ENCODE measurements around the gene LRRK1.

LRRK1 gene

DNA sequence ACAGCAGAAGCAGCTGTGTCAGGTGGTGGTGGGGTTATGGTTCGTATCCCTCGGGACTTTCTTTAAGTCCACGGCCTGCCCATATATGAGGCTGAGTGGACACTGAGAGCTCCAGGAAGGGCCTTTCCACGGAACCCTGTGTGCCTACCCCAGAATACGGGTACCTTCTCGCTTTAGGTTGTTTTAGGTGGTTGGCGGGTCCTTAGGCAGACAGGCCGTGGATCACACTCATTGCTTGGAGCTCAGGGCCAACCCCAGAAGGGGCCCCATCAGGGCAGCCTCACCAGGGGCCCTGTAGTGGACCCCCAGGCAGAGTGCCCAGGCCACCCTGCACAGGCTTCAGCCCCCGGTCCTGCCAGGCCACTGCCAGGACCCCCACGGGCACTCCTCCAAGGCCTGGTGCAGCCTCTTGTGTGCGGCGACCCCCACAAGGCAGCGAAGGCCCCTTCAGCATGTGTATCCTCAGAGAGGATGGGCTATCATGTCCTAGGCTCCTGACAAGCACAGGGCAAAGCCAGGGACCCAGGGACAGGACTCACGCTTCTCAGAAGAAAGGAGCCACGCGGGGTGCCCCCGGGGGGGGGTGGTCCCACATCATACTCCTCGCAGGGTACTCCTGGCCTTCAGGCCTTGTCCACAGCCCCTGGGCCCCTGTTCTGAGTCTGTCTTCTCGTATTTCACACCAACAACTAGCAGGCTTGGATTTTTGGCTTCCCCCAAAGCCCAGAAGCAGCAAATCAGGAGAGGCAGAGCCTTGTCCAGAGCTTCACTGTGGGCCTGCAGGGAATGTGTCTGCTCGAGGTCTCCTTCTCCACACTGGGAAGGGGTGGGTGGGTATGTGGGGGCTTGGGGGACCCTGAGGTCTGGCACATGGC lies 93.4 kb downstream of the LRRK1 start:
- DNase-seq (ENCODE audit: low read depth, low spot score): no peak
- H3K4me3 ChIP-seq (ENCODE audit: low read length): no peak overlapping the region

DNA sequence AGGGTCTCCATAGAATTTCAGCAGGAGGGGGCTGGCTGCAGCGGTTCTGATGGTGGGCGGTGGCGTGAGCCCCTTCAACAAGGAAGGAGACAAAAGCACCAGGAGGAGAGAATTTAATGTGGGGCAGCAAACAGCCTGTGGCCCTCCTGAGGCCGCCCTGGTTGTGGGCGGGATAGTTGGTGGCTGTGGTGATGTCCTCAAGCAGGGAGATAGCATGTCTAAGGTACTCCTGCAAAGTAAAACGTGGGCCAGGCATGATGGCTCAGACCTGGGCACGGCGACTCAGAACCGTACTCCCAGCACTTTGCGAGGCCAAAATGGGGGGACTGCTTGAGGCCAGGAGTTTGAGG lies 94.0 kb downstream of the LRRK1 start:
- H3K4me3 ChIP-seq (ENCODE audit: low read length): no peak overlapping the region
- no peak for DNase-seq (ENCODE audit: low read depth, low spot score)

DNA sequence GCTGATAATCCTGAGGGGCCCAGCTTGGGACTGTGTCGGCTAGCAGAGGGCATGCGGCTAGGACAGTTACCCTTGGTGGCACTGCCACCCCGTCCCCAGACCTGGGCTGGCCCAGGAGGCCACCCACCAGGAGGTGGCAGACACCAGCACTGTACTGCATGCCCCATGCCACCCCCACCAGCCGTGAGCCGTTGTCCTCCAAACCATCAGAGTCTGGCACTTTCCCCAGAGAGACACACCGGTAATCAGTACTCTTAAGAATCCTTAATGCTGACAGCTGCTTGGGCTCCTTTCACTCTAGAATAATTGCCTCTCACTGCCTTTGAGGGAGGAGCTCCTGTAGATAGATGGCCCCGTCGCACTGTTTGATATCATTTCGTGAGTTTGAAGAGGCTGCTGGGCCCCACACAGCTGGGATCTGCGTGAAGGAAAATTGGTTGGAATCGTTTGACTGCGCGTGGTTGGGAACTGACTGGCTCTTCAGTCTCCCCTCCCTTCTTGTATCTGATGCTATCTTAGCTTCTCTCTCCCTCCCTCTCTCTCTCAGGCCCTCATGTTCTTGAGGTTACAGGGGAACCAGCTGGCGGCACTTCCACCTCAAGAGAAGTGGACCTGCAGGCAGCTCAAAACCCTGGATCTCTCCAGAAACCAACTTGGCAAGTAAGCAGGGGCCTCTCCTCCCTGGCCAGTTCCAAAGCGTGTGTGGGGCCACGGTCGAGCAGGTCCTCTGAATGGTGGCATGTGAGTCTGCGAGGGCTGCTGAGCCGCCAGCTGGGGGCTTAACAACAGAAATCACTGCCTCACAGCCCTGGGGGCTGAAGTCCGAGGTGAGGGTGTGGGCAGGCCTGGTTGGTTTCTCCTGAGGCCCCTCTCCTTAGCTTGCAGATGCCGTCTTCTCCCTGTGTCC lies 94.9 kb downstream of the LRRK1 start:
- no peak overlapping the region for H3K4me3 ChIP-seq (ENCODE audit: low read length)
- no peak for DNase-seq (ENCODE audit: low read depth, low spot score)

DNA sequence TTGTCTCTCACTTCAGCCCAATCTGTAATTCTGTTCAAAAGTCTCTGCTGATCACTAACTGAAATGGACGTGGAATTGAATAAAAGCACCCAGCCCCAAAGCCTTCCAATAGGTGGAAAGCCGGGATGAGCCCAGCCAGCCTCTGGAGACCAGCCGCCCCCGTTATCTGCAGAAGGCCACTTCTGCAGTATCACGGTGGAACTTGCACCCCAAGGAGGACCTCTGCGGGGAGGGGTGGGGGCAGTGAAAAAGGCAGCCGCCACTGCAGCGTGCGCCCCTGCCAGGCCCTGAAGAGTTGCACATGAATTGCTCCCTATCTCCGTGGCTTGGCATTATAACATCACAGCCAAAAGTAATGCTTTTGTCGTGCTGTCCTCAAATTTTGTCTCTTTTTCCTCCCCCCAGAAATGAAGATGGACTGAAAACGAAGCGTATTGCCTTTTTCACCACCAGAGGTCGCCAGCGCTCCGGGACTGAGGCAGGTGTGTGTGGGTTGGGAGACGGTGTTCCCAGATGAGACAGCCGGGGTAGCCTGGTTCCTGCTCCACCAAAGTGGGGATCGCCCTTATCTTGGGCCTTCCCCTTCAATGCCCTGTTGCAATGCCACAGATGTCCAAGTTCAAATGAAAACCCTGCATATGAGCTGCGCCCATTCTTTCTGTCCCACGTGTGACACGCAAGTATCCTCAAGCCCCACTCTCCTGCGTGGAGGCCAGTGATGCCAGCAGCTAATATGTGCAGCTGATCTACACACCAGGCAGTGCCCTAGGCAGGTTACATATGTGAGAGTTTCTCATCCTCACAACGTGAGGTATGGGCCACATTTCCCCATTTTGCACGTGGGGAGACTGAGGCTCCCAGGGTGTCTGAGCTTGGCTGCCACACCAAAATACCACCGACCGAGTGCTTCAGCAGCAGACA lies 96.0 kb downstream of the LRRK1 start:
- DNase-seq (ENCODE audit: low read depth, low spot score): peak; percentile 33
- no peak overlapping the region for H3K4me3 ChIP-seq (ENCODE audit: low read length)

DNA sequence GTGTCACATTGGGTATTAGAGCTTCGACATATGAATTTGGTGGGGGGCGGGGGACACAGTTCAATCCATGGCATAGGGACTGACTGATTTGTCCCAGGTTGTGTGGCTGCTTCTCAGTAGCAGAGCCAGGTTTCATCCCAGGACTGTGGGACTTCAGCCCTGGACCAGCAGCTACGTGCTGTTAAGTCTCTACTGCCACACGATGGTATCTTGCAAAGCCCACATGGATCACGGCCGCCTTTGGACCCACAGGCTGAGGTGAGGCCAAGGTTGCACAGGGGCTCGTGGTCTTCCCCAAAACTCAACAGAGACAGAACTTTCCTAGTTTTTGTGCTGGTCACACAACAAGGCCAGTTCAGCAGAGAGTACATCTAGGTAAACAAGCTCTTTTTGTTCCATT lies 97.4 kb downstream of the LRRK1 start:
- H3K4me3 ChIP-seq (ENCODE audit: low read length): no peak overlapping the region
- no peak for DNase-seq (ENCODE audit: low read depth, low spot score)

DNA sequence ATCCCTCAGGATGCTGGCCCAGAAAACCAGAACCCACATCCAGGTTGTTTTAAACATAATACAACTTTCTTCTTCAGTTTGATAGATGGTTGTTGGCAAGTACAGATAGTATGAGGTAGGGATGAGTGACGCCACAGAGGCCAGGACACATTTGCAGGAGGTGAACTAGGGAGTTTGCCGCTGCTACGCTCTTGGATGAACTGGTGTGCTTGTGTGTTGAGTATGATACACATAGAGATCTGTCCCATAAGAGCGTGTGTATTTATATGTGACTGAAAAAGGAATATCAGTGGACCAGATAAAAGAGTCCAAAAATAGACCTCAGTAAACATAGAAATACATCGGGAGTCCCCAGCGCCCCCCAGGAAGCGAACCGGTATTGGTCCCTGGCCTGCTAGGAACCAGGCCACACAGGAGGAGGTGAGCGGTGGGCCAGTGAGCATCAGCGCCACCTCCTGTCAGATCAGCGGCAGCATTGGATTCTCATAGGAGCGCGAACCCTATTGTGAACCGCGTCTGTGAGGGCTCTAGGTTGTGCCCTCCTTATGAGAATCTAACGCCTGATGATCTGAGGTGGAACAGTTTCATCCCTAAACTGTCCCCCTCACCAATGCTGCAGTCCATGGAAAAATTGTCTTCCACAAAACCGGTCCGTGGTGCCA lies 98.1 kb downstream of the LRRK1 start:
- H3K4me3 ChIP-seq (ENCODE audit: low read length): no peak overlapping the region
- no peak for DNase-seq (ENCODE audit: low read depth, low spot score)

DNA sequence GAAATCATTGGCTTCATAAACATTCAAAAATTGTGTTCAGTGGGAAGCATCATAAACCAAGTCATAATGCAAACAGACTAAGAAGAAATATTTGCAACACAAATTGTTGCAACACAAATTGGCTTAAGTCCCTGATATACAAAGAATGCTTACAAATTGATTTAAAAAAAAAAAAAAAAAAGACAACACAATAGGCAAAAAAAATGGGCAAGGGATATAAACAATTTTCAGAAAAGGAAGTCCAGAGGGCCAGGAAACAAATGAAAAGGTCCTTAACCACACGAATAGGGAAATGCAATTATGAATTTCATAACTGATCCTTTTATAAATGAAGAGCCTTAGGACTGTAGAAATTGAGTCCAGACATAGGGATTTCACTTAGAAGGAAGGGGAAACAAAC lies 98.9 kb downstream of the LRRK1 start:
- no peak for DNase-seq (ENCODE audit: low read depth, low spot score)
- no peak overlapping the region for H3K4me3 ChIP-seq (ENCODE audit: low read length)

DNA sequence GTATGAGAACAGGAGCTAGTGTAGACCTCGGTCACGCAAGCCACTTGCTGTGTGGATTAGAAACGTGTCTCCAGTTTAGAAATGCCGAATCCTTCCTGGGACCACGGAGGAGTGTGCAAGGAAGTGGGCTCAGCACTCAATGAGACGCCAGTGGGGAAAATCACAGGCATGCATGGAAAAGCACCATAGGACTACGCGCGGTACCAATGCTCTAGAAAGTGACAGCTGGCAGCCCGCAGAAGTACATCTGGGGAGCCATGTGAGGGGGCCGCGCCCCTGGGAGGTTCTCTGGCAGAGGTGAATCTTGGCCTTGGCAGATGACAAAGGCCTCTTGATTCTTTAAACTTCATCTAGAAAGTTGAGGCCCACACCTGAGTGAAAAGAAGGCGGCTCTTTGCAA lies 99.3 kb downstream of the LRRK1 start:
- no peak for DNase-seq (ENCODE audit: low read depth, low spot score)
- no peak overlapping the region for H3K4me3 ChIP-seq (ENCODE audit: low read length)

DNA sequence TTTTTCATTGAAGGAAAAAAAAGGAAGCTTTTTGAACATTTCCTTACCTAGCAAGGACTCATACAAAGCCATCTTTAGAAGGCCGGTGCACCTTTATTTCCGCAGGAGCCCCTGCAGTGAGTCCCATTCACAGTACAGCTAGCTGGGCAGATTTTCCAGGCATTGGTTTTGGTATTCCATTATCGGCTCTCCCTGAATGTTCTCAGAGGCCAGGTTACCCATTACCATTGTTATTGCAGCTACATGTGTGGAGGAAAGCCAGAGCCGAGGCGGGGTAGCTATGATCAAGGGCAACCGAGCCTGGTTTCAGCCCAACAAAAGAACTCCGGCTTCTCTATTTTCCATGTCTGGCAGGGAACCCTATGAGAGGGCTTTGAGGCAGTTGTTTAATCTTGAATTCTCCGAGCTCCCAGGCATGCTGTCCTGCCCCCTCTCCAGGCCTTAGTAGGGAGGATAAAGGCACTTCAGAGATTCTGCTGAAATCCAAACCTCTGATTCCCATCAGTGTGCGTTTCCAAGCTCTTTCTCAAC lies 100.3 kb downstream of the LRRK1 start:
- no peak overlapping the region for H3K4me3 ChIP-seq (ENCODE audit: low read length)
- no peak for DNase-seq (ENCODE audit: low read depth, low spot score)

DNA sequence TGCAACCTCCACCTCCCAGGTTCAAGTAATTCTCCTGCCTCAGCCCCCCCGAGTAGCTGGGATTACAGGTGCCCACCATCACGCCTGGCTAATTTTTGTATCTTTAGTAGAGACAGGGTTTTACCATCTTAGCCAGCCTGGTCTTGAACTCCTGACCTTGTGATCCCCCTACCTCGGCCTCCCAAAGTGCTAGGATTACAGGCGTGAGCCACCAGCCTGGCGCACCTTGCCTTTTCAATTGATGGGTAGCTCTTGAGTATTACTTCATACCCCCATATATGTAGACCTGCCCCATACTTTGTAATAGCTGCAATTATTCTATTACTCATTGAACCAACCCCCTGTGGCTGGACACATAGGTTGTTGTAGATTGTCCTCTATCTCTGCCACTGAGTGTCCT lies 101.3 kb downstream of the LRRK1 start:
- DNase-seq (ENCODE audit: low read depth, low spot score): no peak
- H3K4me3 ChIP-seq (ENCODE audit: low read length): no peak overlapping the region

DNA sequence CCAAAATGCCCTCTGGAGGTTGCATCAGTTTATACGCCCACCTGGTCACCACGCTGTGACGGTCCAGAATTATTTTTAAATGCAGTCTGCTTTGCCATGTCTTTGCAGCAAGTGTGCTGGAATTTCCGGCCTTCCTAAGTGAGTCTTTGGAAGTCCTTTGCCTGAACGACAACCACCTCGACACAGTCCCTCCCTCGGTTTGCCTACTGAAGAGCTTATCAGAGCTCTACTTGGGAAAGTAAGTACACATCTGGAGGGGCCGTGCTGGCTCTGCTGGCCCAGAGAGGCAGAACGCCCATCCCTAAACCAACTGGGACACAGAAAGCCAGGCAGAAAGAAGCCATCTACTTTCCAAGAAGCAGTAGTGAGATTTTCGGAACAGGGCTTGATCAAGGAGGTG lies 101.8 kb downstream of the LRRK1 start:
- DNase-seq (ENCODE audit: low read depth, low spot score): no peak

DNA sequence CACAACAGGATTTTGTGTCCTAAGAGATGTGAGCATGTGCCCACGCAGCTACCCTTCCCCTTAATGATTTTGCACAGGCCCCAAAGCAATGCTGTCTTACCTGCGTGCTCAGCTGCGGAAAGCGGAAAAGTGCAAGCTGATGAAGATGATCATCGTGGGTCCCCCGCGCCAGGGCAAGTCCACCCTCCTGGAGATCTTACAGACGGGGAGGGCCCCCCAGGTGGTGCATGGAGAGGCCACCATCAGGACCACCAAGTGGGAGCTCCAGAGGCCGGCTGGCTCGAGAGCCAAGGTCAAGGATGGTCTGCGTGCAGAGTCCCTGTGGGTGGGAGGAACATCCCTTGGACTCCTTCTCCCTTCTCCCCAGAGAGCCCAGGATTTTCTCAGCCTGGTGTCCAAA lies 103.1 kb downstream of the LRRK1 start:
- no peak for DNase-seq (ENCODE audit: low read depth, low spot score)

More for the DNA sequence above, 101.8 kb downstream of the LRRK1 start:
- H3K4me3 ChIP-seq (ENCODE audit: low read length): no peak overlapping the region

DNA sequence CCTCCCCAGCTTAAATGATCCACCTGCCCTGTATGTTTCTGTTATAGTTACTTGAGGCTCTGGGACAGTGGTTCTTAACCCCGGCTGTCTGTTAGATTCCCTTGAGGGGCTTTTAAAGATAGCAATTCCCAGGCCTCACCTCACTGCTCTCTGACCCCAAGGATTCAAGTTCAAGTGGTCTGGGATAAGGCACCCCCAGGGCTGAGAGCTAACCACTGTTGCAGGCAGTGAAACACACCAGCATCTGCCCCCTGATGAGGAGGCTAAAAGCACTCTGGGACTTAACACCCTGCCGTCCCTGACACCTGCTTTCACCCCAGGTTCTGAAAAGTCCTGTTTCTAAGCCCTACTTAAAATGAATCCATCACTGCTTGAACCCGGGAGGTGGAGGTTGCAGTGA lies 103.7 kb downstream of the LRRK1 start:
- no peak overlapping the region for H3K4me3 ChIP-seq (ENCODE audit: low read length)
- DNase-seq (ENCODE audit: low read depth, low spot score): no peak

More for the DNA sequence above, 103.1 kb downstream of the LRRK1 start:
- no peak overlapping the region for H3K4me3 ChIP-seq (ENCODE audit: low read length)

DNA sequence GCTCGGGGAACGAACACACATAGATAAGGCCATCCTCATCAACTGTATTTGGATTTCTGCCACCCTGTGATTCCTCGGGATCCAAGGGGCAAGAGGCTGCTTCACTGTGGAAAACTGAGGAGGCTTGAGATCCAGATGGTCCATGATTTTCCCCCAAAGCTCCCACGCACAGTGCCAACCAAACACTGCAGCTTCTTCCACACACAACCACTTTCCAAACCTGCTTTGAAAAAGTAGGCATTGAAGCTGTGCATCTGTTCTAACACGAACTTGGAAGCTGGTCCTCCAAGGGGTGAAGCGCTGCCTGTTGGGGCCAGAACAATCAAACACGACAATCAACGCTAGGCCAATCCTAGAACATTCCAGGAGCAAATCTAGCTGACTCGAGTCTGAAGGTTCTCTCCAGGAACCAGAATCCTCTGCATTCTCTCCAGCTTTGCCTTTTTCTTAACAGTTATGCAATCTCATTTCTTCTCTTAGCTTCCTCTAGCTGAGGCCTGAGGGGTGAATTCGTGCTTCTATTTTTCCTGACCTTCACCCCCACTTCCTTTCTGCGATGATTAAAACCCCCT lies 104.4 kb downstream of the LRRK1 start:
- DNase-seq (ENCODE audit: low read depth, low spot score): no peak
- H3K4me3 ChIP-seq (ENCODE audit: low read length): no peak overlapping the region

DNA sequence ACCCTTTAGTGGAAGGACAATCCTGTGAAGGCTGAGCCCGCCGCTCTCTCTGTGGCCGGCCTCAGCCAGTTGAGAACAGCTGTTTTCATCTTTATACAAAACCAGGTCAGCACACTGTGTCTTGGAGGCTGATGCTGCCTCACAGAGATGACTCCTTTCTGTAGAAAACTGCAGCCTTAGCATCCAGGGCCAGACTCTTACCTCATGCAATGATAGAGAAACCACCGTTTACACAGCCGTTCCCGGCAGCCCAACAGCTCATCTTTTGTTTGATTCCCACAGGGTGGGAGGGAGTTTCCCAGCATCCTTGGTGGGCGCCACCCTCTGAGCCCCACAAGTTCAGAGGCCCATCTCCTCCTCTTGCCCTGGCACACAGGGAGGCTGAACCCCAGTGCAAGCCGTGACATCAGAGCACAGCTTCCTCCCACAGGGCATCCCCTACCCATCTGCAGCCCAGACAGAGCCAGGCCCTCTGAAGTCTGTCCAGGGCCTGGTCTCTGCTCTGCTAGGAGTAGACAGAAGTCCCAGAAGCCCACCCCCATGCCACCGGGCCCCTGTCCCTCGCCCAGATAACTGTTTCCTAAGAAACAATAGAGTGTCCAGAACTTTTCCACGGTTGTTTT lies 105.0 kb downstream of the LRRK1 start:
- no peak for DNase-seq (ENCODE audit: low read depth, low spot score)
- H3K4me3 ChIP-seq (ENCODE audit: low read length): no peak overlapping the region

DNA sequence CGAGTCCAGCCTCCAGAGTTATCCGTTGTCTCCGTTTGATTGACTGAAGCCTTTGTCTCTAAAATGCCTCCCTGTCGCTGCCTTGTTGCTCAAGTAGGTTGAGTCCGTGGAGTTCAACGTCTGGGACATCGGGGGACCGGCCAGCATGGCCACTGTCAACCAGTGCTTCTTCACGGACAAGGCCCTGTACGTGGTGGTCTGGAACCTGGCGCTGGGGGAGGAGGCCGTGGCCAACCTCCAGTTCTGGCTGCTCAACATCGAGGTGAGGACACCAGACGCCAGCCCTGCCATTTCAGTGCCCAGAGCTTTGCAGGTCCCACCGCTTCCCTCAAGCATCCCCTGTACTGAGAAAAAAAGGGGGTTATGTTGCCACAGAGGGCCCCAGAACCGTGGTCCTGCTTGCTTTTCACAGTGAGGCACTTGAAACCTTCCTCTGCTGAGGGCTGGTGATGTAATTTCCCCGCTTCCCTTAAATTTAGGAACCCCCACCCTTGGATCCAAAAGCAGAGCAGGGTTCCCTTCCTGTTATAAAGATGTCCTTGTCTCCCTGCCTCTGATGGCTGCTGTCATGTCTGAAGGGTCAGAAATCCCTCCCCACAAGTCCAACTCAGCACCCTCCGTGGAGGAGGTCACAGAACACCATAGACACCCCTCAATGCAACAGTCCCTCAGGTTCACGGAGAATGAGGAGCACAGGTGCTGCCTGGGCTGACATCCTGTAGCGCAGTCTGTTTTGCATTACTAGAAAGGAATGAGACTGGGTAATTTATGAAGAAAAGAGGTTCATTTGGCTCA lies 105.7 kb downstream of the LRRK1 start:
- no peak overlapping the region for H3K4me3 ChIP-seq (ENCODE audit: low read length)
- DNase-seq (ENCODE audit: low read depth, low spot score): no peak

DNA sequence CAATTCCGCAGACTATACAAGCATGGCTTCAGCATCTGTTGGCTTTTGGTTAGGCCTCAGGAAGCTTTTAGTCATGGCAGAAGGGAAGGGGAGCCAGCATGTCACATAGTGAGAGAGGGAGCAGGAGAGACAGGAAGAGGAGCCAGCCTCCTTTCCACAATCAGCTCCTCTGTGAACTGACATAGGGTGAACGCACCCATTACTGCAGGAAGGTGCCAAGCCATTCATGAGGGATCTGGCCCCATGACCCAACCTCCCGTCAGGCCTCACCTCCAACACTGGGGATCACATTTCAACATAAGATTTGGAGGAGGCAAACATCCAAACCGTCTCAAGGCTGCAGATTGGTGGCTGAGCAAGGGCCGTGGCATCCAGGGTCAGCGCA lies 106.3 kb downstream of the LRRK1 start:
- no peak for DNase-seq (ENCODE audit: low read depth, low spot score)
- no peak overlapping the region for H3K4me3 ChIP-seq (ENCODE audit: low read length)

All from Jurkat, Clone E6-1 (cell line).